Activated CD4-positive, alpha-beta T cell treated with anti-CD3 and anti-CD28 coated beads, Interleukin-2, amount 50 U/mL, for 1 hour (primary cell): ENCODE results near the gene OR5H2.
"Not testable (repeated sequence)": the region's sequence is repeated elsewhere in the genome, so short reads cannot be mapped to it uniquely, and the experiment has no call there.

Experiments
- DNase-seq: peaks from one replicate; pipeline ENCODE4 v3.0.0-alpha.2; 2020

OR5H2 gene

DNA sequence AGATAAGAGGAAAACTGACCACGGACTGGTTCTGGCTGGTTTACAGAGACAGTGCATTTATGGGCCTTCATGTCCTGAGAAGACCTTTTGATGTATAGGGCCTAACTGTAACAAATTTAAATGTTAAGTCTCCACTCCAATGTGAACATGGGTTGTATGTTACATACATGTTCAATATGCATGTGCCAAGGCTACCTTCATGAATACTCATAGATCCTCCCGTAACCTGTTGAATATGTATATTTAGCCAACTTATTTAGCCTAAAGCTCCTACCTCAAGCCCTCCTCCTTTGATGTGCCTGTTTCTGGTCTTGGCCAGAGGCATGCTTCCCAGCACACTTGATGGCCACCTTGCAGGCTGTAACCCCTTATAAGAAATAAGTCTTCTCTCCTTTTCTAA, at the start of gene OR5H2:
OR5H2 (plus strand) TSS at position 301 of the 400 bp plus-strand sequence. CDS start 398 bp downstream, outside the sequence.
- DNase-seq: no peak

DNA sequence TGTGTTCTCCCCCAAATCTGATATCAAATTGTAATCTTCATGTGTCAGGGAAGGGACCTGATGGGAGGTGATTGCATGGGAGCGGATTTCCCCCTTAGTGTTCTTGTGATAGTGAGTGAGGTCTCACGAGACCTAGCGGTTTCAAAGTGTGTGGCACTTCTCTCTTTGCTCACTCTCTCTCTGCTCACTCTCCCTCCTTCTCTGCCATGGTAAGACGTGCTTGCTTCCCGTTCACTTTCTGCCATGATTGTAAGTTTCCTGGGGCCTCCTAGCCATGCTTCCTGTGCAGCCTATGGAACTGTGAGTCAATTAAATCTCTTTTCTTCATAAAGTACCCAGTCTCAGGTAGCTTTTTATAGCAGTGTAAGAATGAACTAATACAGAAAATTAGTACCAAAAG, 48.8 kb upstream of the OR5H2 start:
- no peak for DNase-seq

DNA sequence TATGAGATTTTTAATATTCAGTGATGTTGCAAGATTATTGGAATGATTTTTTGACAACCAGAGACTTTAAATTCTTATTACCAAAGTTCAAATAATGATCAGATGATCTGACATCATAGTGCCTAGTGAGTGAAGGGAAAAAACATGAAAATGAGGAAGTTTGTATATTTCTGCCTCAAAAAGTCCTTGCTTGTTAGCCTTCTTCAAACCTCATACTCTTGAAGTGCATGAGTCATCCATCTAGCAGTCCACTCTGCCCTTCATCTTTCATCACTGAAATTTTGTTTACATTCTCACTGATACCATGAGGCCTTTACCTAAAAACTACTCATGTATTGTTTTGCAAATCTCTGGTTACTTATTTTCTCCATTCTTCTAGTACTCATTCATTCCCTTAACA, 42.2 kb upstream of the OR5H2 start:
- DNase-seq: no peak

DNA sequence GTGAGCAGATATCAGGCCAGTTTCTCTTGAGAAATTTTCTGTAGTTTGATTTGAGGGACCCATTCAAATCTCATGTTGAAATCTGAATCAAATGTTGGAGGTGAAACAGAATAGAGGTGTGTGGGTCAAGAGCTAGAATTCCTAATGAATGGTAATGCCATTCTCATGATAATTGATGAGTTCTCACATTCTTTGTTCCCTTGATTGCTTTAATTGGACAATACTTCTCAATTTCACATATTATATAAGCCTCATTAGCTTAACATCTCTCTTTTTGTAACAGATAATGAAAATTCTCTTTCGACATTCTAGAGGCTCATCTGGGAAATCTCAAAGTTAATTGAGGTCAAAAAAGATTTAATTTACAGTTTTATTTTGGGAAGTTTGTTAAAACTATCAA, 40.1 kb upstream of the OR5H2 start:
- no peak for DNase-seq

DNA sequence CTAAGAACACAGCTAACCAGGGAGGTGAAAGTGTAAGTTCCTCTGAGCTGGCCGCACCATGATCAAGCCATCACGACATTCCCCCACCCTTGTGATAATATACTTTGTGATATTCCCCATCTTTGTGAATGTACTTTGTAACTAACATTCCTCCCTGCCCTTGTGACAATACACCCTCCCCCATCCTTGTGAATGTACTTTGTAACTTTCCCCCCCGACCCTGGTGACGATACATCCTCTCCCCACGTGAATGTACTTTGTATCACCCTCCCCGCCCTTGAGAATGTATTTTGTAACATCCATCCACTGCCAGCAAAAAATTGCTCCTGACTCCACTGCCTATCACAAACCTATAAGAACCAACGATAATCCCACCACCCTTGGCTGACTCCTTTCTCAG, 38.5 kb upstream of the OR5H2 start:
- no peak for DNase-seq

DNA sequence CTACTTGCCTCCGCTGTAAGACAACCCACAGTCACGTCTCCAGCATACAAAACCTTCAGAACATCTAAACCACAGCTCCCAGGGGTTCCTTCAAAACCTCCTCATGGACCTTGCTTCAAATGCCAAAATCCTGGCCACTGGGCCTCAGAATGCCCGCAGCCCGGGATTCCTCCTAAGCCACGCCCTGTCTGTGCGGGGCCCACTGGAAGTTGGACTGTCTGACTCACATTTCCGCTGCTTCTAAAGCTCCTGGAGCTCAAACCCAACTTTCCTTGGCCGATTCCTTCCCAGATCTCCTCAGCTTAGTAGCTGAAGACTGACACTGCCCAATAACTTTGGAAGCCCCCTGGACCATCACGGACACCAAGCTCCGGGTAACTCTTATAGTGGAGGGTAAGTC, 36.2 kb upstream of the OR5H2 start:
- DNase-seq: no peak

DNA sequence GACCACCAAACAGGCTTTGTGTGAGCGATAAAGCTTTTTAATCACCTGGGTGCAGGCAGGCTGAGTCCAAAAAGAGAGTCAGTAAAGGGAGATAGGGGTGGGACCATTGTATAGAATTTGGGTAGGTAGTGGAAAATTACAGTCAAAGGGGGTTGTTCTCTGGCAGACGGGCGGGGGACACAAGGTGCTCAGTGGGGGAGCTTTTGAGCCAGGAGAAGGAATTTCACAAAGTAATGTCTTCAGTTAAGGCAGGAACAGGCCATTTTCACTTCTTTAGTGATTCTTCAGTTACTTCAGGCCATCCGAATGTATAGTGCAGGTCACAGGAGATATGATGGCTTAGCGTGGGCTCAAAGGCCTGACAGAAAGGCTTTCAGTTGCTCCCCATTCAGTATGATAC, 26.3 kb upstream of the OR5H2 start:
- not testable (repeated sequence) for DNase-seq

DNA sequence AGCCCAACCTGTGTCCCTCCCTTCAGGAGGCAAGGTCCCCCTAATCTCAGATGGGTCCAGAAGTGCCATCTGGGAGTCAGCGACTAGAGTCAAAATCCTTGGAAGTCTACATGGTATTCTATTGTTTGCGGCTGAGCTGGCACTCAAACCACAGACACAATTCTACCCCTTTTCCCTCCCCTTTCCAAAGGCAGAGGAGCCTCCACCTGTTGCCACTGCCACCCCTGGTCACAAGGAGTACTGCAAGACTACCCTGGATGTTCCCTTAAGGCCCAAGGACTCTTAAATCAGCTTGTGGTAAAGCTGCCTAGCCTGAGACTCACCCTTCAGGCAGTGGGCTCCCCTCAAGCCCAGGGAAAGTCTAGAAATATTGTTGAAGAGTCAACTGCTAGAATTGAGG, 22.6 kb upstream of the OR5H2 start:
- no peak for DNase-seq

DNA sequence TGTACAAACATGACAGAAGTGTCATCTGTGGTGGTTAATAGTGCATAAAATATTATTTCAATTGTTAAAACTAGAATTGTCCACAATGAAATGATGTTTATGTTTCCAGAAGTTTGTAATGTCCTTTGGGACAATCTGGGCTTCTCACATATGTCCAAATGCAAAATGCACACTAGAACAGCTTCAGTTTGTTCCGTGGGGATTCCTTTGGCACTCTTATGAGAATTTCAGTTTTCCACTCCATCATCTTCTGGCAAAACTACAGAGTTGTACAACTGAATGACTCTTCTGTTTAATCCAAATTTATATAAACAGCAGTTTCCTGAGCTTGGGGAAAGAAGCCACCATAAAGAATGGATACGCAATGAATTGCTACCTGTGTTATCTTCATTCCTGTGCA, 20.3 kb upstream of the OR5H2 start:
- no peak for DNase-seq

DNA sequence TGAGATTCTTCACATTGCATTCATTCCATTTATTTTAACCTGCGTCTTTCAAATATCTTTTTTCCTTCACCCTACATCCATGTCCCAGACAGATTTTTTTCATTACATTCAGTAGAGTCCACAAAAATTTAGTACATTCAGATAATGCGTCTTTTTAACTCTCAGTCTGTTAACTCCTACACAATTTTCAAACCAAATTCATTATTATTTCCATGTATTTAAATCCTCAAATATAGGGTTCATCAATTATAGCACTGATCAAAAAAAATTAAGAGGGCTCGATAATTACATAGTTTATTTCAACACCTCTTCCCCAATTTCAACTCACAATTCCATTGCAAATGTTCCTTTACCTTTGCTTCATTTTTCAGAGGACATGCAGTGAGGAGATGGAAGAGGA, 18.4 kb upstream of the OR5H2 start, which contains the start of gene OR5H6:
OR5H6 (plus strand) TSS at position 301 of the 400 bp plus-strand sequence; CDS start at position 390, 89 bp downstream.
- DNase-seq: no peak

DNA sequence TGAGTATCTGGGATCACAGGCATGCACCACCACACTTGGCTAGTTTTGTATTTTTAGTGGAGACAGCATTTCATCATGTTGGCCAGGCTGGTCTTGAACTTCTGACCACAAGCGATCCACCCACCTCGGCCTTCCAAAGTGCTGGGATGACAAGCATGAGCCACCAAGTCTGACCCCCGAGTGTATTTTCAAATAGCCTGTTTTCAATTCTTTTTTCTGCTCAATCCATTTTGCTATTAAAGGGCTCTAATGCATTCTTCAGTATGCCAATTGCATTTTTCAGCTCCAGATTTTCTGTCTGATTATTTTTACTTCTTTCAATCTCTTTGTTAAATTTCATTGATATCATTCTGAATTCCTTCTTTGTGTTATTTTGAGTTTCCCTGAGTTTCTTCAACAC, 12.5 kb upstream of the OR5H2 start:
- DNase-seq: no peak

DNA sequence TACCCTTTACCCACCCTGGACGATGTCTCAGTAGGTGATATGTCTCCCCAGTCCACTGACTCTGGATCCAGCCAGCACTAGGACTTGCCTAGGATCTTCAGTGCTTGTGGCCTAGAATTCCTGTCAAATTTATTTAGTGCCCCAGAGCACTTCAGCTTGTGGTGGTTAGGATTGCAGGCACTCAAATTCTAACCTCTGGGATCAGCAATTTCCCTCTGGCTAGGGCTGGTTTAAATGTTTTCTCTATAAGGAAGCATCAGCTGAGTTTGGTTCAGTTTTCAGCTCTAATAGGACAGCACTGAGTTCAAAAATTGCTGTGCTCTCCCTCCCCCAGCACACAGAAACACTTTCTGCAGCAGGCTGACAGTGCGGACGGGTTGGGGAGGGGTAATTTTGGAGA, 10.2 kb upstream of the OR5H2 start:
- no peak for DNase-seq

DNA sequence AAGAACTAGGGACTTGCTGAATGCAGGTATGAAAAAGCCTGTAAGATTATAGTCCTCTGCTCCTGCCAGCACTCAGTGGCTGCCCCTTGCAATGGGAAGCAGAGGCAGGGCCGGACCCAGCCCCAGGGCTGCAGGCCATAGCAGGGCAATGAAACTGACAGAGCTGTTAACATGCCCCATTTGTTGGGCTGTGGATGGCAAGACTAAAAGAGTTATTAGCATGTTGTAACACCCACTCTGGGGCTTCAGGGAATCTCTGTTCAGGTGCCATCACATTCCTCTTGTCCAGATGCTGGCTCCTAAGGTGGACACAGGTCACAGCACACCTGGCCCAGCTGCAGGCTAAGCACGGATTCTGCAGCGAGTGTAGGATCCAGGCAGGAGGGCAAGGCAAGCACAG, 7.4 kb upstream of the OR5H2 start:
- DNase-seq: no peak

DNA sequence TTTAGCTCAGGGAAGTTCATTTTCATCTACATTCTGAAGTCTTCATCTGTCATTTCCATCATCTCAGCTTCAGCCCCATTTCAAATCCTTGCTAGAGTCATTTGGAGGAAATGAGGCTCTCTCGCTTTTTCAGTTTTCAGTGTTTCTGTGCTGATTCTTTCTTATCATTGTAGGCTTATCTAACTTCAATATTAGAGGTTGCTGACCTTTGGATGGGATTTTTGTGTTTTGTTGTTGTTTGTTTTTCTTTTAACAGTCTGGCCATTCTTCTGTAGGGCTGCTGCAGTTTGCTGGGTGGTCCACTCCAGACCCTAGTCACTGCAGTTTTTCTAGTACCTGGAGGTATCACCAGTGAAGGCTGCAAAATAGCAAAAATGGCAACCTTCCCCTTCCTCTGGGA, 8.6 kb downstream of the OR5H2 start:
- DNase-seq: no peak

DNA sequence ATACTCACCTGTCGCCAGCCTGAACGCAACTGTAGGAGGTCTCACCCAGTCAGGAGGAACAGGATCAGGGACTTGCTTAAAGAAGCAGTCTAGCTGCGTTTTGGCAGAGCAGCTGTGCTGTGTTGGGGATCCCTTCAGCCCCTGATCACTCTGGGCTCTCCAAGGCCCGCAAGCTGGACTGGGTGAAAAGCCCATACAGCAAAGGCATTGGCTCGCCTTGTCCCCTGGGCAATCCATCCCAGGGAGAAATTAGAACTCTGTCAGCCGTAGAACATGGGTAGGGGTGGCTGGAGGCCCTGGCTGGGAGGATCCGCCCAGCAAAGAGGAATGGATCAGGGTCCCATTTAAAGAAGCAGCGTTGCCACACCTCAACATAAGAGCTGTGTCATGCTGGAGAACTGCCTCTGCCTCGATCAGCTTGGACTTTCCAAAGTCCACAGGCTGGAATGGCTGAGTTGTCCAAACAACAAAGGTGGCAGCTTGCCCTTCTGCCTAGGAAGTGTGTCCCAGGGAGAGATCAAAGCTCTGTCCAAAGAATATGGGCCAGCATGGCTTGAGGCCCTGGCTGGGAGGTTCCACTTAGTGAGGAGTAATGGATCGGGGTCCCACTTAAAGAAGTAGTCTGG, 9.1 kb downstream of the OR5H2 start:
- no peak for DNase-seq

DNA sequence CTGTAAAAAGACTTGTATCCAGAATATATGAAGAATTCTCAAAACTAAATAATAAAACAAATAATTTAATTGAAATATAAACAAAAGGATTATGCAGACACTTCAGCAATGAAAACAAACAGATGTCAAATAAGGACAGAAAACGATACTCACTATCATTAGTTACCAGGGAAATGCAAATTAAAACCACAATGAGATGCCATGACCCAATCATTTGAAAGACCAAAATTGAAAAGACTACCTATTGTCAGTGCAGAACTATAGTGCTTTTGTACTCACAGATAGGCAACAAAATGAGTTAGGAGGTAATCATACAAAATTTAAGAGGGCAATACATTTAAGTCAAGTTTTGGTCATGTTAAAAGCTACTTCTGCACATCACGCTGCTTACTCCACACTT, 39.8 kb downstream of the OR5H2 start:
- DNase-seq: no peak

DNA sequence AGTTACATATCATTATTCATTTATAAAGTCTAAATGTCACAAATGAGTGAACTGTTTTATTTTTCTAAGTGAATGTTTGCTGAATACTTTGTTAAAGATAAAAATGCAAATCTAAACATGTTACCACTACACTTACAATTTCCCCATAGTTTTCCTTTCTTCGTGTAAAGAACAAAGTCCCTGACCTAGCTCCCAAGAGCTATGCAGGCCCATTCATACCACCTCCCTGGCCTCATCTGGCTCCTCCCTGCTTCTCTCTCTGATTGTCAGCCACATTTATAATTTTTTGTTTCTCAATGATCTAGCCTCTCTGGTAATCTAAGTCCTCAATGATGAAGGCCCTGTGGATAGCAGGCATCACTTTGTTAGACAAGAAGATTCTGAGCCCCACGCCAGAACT, 40.4 kb downstream of the OR5H2 start:
- DNase-seq: no peak

DNA sequence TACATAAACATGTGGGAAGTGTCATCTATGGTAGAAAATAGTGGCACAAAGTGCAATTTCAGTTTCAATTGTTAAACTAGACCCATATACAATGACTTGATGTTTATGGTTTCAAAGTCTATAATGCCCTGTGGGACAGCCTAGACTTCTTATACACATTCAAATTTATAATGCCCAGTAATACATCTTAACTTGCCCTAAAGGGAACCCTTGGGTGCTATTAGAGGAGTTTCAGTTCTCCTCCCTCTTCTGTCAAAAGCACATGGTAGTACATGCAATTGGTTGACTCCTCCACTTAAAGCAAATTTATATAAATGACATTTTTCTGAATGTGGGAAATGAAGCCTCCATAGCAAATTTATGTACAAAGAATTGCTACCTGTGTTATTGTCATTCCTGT, 41.1 kb downstream of the OR5H2 start:
- DNase-seq: no peak

DNA sequence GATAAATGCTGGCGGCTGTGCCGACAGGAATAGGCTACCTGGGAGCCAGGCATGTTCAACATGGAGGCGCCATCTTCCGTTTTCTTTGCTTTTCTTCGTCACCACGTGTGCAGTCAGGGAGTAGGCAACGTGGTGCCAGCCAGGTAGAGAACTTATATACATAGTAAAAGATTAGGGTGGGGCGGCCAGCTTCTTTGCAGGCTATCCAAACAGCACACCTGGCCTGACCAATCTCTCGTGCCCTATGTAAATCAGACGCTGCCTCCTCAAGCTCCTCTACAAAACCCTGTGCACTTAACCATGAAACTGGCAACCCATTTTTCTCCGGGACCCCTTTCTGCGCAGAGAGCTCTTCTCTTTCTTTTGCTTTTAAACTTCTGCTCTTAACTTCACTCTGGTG, 42.8 kb downstream of the OR5H2 start:
- DNase-seq: no peak

DNA sequence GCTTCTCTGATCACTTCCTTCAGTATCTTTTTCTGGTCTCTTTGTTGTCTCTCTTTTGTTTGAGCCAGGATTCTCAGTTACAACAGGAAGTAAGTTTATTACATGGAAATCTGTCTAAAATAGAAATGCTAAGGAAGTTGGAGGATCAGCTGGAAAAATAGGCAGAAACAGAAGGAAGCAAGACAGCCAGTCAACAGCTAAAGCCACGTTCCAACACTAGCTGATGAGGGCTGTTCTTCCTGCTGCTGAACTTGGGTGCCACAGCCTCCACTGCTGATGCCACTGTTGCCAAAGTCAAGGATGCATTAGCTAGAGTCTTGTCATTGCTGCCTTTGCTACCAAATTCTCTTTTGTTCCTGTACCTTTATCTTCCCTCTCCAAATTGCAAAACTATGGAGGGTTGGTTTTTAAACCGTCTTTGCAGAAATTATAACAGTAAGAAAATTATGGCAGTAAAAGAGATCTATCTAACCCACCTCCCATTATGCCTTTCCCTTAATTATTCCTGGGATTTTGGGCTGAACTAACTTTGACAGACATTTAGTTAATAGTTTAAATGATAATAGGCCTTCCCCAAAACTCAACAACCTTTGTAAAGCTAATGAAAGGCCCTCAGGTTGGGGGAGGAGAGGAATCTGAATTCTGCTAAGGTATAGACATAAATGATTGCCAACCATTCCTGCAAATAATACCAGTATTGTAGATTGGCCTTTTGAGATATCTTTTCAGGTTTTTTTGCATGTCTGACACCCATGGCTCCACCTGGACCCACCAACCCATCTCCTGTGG, 44.0 kb downstream of the OR5H2 start:
- DNase-seq: no peak

DNA sequence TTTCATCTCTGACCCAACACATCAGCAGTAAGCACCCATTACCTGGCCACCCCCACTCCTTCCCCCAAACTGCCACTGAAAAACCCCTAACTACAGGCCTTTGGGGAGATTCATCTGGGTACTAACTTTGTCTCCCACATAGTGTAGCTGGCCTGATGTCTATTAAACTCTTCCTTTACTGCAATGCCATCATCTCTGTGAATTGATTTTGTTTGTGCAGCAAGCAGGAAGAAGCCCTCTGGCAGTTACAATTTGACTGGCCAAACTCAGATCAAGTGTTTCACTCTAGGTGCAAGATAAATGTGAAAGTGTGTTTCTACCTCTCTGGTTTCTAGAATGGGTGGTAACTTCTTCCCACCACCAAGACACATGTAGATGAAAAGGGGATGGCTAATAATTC, 44.6 kb downstream of the OR5H2 start:
- DNase-seq: no peak

DNA sequence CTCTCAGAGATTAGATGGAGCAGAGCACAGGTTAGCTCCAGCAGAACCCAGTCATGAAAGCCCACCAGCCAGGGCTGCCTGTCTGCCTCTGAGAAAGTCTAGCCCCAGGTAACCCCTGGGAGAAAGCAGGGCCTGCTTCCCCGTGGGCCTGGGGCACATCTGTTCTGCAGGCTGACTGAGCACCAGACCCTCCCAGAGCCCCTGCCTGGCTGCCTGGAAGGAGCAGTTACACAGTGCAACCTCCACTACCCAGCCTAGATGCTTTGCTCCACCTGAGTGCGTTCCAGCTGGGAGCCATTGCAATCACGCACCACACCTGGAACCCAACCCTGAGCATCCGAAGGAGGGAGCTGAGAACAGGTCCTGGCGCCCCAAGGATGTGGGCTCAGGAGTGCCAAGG, 46.6 kb downstream of the OR5H2 start:
- no peak for DNase-seq

DNA sequence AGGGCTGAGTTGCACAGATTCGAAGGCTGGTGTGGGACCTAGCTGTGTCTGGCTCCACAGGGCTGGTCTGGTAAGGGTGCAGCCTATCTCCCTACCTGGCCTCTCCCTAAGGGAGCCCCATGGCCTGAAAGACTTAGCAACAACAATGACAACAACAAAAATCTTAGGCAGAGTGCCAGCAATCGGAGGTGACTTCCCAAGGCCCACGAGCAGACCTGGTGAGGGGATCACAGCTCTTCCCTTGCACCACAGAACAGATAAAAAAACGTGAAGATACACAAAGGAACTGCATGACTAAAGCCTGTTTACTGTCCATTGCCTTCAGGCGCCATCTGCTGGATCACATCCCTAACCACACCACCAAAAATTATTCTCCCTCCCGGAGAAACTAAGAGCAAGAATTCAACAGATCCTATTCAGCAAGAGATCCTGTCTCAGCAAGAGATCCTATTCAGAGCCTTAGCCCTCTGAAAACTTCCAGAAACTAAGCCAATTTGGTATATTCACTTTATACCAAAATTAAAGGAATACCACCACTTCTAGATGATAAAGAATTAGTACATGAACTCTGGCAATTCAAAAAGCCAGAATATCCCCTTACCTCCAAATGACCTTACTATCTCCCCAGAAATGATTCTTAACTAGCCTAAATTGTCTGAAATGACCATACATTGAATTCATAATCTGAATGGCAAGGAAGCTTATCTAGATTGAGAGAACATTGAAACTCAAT, 47.3 kb downstream of the OR5H2 start:
- peak; percentile 34 for DNase-seq

DNA sequence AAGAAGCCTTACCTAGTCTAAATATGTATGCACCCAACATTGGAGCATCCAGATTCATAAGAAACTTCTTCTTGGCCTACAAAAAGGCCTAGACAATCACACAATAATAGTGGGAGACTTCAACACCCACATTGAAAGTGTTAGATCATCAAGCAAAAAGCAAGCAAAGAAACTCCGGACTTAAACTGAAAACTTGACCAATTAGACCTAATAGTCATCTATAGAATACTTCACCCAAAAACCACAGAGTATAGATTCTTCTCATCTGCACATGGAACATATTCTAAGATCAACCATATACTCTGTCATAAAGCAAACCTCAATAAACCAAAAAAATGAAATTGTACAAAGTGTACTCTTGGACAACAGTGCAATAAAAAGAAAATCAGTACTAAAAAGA, 49.0 kb downstream of the OR5H2 start:
- DNase-seq: no peak
